GM12878 (cell line): ENCODE data around the gene FAM221A. TPM values are rescaled to one million over a fixed set of nuclear protein-coding genes. Genes with fewer than 3 reads are reported as not detected.

Experiments used
- ATAC-seq: fragments of 200-7000 bp; cut with Tn5 transposase; 3 replicates; pipeline ENCODE4 v1.9.1; 2020; ENCODE audit warnings: mild to moderate bottlenecking, moderate library complexity
- BruUV-seq: library from RNA; stranded (reverse); fragments of 400-500 nt; replicated peaks from 2 replicates; lab custom pipeline; 2021; lab: Mats Ljungman, UMichigan
- CTCF ChIA-PET: fragments of 300-600 bp; sonication (Branson Sonifier 250); formaldehyde crosslinking; extraction: SDS; loops from one replicate; lab custom pipeline; 2021; ENCODE audit warnings: inconsistent platforms; lab: Yijun Ruan, JAX
- POLR2A ChIA-PET: fragments of 350-600 bp; formaldehyde crosslinking; extraction: SDS; loops from one replicate; lab custom pipeline; 2021; ENCODE audit warnings: inconsistent platforms; lab: Charles Lee
- RAD21 ChIA-PET: fragments of 300-600 bp; sonication (Branson Sonifier 250); formaldehyde crosslinking; loops from one replicate; lab custom pipeline; 2023; ENCODE audit warnings: antibody characterized with exemption; ENCODE audit not compliant: unreplicated experiment; lab: Charles Lee
- SMC1A ChIA-PET: fragments of 300-600 bp; sonication (Branson Sonifier 250); formaldehyde crosslinking; loops from one replicate; lab custom pipeline; 2023; ENCODE audit not compliant: unreplicated experiment, uncharacterized antibody; lab: Charles Lee
- DNase-seq: peaks from one replicate; pipeline ENCODE4 v3.0.0-alpha.2; 2011; ENCODE audit warnings: low read depth, low spot score
- FAIRE-seq: peaks from 3 replicates; lab custom pipeline; 2011; peaks lifted over from hg19 to GRCh38; lab: Jason Lieb, UNC
- H2AFZ ChIP-seq: 2 replicates; pipeline ENCODE4 v1.6.0; 2011; ENCODE audit warnings: low read depth, low read length, control low read depth; ENCODE audit not compliant: control insufficient read depth
- H3K27ac ChIP-seq: 2 replicates; pipeline ENCODE4 v1.5.1; 2011; ENCODE audit warnings: control low read depth; ENCODE audit not compliant: control insufficient read depth, insufficient read depth
- H3K27me3 ChIP-seq, 2 experiments: replicated peaks in 1 of 2; 2 replicates each; pipeline versions ENCODE4 v1.6.0 to v1.6.1; 2011; ENCODE audit warnings: low read length in 1 of 2; ENCODE audit not compliant: control insufficient read depth in 2 of 2, insufficient read depth in 2 of 2
- H3K36me3 ChIP-seq, 2 experiments: 2 replicates each; pipeline ENCODE4 v1.5.1; 2011; ENCODE audit warnings: low read length in 1 of 2; ENCODE audit not compliant: control insufficient read depth in 2 of 2, insufficient read depth in 2 of 2
- H3K4me1 ChIP-seq: 2 replicates; pipeline ENCODE4 v1.6.1; 2011; ENCODE audit warnings: mild to moderate bottlenecking, low read length, moderate library complexity, mixed read lengths; ENCODE audit not compliant: control insufficient read depth, insufficient read depth
- H3K4me2 ChIP-seq: 2 replicates; pipeline ENCODE4 v1.6.0; 2011; ENCODE audit warnings: control low read depth; ENCODE audit not compliant: control insufficient read depth, insufficient read depth
- H3K4me3 ChIP-seq: fragments of 200-600 bp; sonication (generic); 2 replicates; pipeline ENCODE4 v1.5.1; 2016
- H3K79me2 ChIP-seq: 2 replicates; pipeline ENCODE4 v1.6.0; 2011; ENCODE audit warnings: low read length; ENCODE audit not compliant: control insufficient read depth, insufficient read depth
- H3K9ac ChIP-seq: 2 replicates; pipeline ENCODE4 v1.8.0; 2011; ENCODE audit warnings: low read length, control low read depth, mixed read lengths; ENCODE audit not compliant: control insufficient read depth, insufficient read depth
- H3K9me3 ChIP-seq: replicated peaks from 3 replicates; pipeline ENCODE4 v1.5.1; 2011; ENCODE audit warnings: mild to moderate bottlenecking, low read length; ENCODE audit not compliant: control insufficient read depth, insufficient read depth
- H4K20me1 ChIP-seq: 2 replicates; pipeline ENCODE4 v1.6.0; 2011; ENCODE audit not compliant: control insufficient read depth, insufficient read depth
- CHD1 ChIP-seq: IDR thresholded peaks from 2 replicates; pipeline ENCODE4 v1.6.1; 2012; ENCODE audit warnings: low read depth, low read length, improper control_type of control experiment
- ESRRA ChIP-seq: IDR thresholded peaks from 2 replicates; pipeline ENCODE4 v1.6.1; 2012; ENCODE audit warnings: mild to moderate bottlenecking, low read length, improper control_type of control experiment
- FOXK2 ChIP-seq: fragments of 450-650 bp; IDR thresholded peaks from 2 replicates; pipeline ENCODE4 v1.6.1; 2017; ENCODE audit warnings: mild to moderate bottlenecking, moderate library complexity
- HCFC1 ChIP-seq: fragments of 150-350 bp; IDR thresholded peaks from 2 replicates; pipeline ENCODE4 v1.6.1; 2014; ENCODE audit warnings: low read length
- JUNB ChIP-seq: IDR thresholded peaks from 2 replicates; pipeline ENCODE4 v1.6.1; 2016; ENCODE audit warnings: antibody characterized with exemption, mild to moderate bottlenecking
- MYC ChIP-seq: IDR thresholded peaks from 2 replicates; pipeline ENCODE4 v1.6.1; 2011; ENCODE audit warnings: mild to moderate bottlenecking, low read length, moderate library complexity, inconsistent platforms; ENCODE audit not compliant: insufficient read depth, insufficient replicate concordance, insufficient read length, severe bottlenecking
- NFXL1 ChIP-seq: fragments of 450-650 bp; IDR thresholded peaks from 2 replicates; pipeline ENCODE4 v1.6.1; 2017; ENCODE audit warnings: antibody characterized with exemption, mild to moderate bottlenecking, borderline replicate concordance
- PML ChIP-seq: IDR thresholded peaks from 2 replicates; pipeline ENCODE4 v1.6.1; 2012; ENCODE audit warnings: low read length, inconsistent platforms
- SMARCA5 ChIP-seq: fragments of 450-650 bp; IDR thresholded peaks from 2 replicates; pipeline ENCODE4 v1.6.1; 2017; ENCODE audit warnings: mild to moderate bottlenecking
- STAT3 ChIP-seq: IDR thresholded peaks from 2 replicates; pipeline ENCODE4 v1.6.1; 2011; ENCODE audit warnings: low read depth, low read length, improper control_type of control experiment
- USF1 ChIP-seq: IDR thresholded peaks from 2 replicates; pipeline ENCODE4 v1.6.1; 2011; ENCODE audit warnings: borderline replicate concordance, low read depth, mild to moderate bottlenecking, moderate library complexity, mixed read lengths, low read length; ENCODE audit not compliant: insufficient read depth; ENCODE audit errors: extremely low read length
- ZBTB40 ChIP-seq: fragments of 450-650 bp; IDR thresholded peaks from 2 replicates; pipeline ENCODE4 v1.6.1; 2016; ENCODE audit warnings: mild to moderate bottlenecking, moderate library complexity, borderline replicate concordance
- in situ Hi-C: fragments of 300-500 bp; cut with MboI; formaldehyde crosslinking; loops from 9 replicates; pipeline ENCODE4 v1.14.3; 2018; ENCODE audit warnings: mixed read lengths
- intact Hi-C: fragments of 100-400 bp; cut with micrococcal nuclease; formaldehyde crosslinking; loops from one replicate; pipeline ENCODE4 v1.14.2; 2022; ENCODE audit not compliant: unreplicated experiment
- polyA plus RNA-seq, 11 experiments: library from polyadenylated mRNA; depleted of rRNA in 4 of 11; unstranded in 6 of 11; stranded (reverse) in 5 of 11; fragments of >200 nt; fragmentation: Nextera tagmentation in 4 of 11; fragmentation: Illumina TruSeq in 1 of 11; extraction: Ambion mirVana in 4 of 11; extraction: Trizol in 1 of 11; gene quantifications; 1 replicate in 1 of 11; 2 replicates in 10 of 11; pipeline versions ENCODE4 v1.2.1 to v1.2.3, GENCODE V29; 2011 to 2016; ENCODE audit warnings: inconsistent platforms in 2 of 11, missing spikeins in 2 of 11, low read depth in 1 of 11
- total RNA-seq, 4 experiments: library from RNA; depleted of rRNA in 3 of 4; stranded (reverse); fragments of >200 nt in 3 of 4; fragmentation: Illumina TruSeq in 1 of 4; extraction: Trizol in 1 of 4; gene quantifications; 2 replicates each; pipeline versions ENCODE4 v1.2.1 to v1.2.3, GENCODE V29; 2013 to 2021

Gene FAM221A
- total and polyA plus RNA-seq, 10 of the 15 experiments (the other 5 are each of a cell fraction or from before 2014, with no cell fraction given) = 6.3 to 16.7 (median 9.7) TPM

- ATAC-seq = no peak
Measured at GRCh38 chr7:23693224-23693623, 13.2 kb downstream of the FAM221A start.

More at GRCh38 chr7:23693224-23693623, 13.2 kb downstream of the FAM221A start:
- in situ Hi-C loops = no loop called here
- no peaks in the 10 kb centered on the region for H3K27me3 ChIP-seq
- SMC1A ChIA-PET = interaction anchor here (0.7 to 1.9 kb wide), 4 partner anchors 15 to 148 kb away, joined by 3 to 6 read pairs (median 4); no protein-coding TSS in a partner anchor
- H3K27ac ChIP-seq = no peak overlapping the region
- H3K4me1 ChIP-seq = no peaks in the 10 kb centered on the region
- no peak overlapping the region for H3K9ac ChIP-seq
- TF ChIP-seq PML (no peak), CHD1 (no peak), ESRRA (no peak), SMARCA5 (no peak), HCFC1 (no peak), FOXK2 (no peak), JUNB (no peak), NFXL1 (no peak), MYC (no peak), ZBTB40 (no peak), USF1 (no peak), STAT3 (no peak)
- FAIRE-seq = no peak
- CTCF ChIA-PET = interaction anchor here (0.7 to 7.9 kb wide), 5 partner anchors 10 to 146 kb away, joined by 3 to 148 read pairs (median 7); partner anchors contain the start of genes FAM221A and STK31
- intact Hi-C loops = no loop called here
- H3K79me2 ChIP-seq = no peaks in the 10 kb centered on the region
- POLR2A ChIA-PET = no interaction called here
- H3K36me3 ChIP-seq = peaks cover 0 to 6% of the 10 kb centered on the region in 2 experiments
- no peak overlapping the region for H2AFZ ChIP-seq
- H3K4me2 ChIP-seq = no peak overlapping the region
- H3K9me3 ChIP-seq = no peaks in the 10 kb centered on the region; the same call in 1 of the 3 replicates
- RAD21 ChIA-PET = interaction anchor here (1.0 to 1.1 kb wide), 2 partner anchors 20 to 123 kb away, joined by 3 read pairs; no protein-coding TSS in a partner anchor
- no peaks in the 10 kb centered on the region for H4K20me1 ChIP-seq
- H3K4me3 ChIP-seq = no peak overlapping the region
- no TSS peak for BruUV-seq
- DNase-seq = no peak
